K562 (cell line): ENCODE data around the gene WWOX. TPM values are rescaled to one million over a fixed set of nuclear protein-coding genes. Genes with fewer than 3 reads are reported as not detected.

Source experiments
- ATAC-seq: fragments of 200-7000 bp; cut with Tn5 transposase; 3 replicates; pipeline ENCODE4 v1.9.1; 2020; ENCODE audit warnings: moderate library complexity
- BruUV-seq: library from RNA; stranded (reverse); fragments of 400-500 nt; replicated peaks from 2 replicates; lab custom pipeline; 2021; lab: Mats Ljungman, UMichigan
- CTCF ChIA-PET: fragments of 300-600 bp; formaldehyde crosslinking; extraction: SDS; loops from one replicate; lab custom pipeline; 2021; ENCODE audit warnings: low intra/inter-chr PET ratio; lab: Yijun Ruan, JAX
- POLR2A ChIA-PET: fragments of 300-600, 350-650 bp; sonication (Branson Sonifier 250); formaldehyde crosslinking; extraction: SDS; loops from one replicate; lab custom pipeline; 2021; ENCODE audit warnings: antibody characterized with exemption, inconsistent platforms; lab: Yijun Ruan, JAX
- DNase-seq, 4 experiments: peaks; one replicate each; pipeline versions ENCODE4 v3.0.0 to v3.0.0-alpha.2; 2011 to 2018; ENCODE audit warnings: low spot score in 3 of 4, mixed read lengths in 3 of 4; ENCODE audit errors: extremely low read depth in 1 of 4
- FAIRE-seq: peaks from 2 replicates; lab custom pipeline; 2011; peaks lifted over from hg19 to GRCh38; lab: Jason Lieb, UNC
- H2AFZ ChIP-seq: 2 replicates; pipeline ENCODE4 v1.6.0; 2011; ENCODE audit warnings: low read depth, low read length, control low read depth, inconsistent platforms
- H3K27ac ChIP-seq: fragments of 200-600 bp; 3 replicates; pipeline ENCODE4 v1.8.0; 2011; ENCODE audit warnings: low read depth, mild to moderate bottlenecking, control low read depth, inconsistent platforms, low read length, moderate library complexity, mixed read lengths; ENCODE audit errors: extremely low read depth
- H3K27me3 ChIP-seq, 2 experiments: fragments of 300-600 bp in 1 of 2; 2 replicates in 1 of 2; 3 replicates in 1 of 2; pipeline versions ENCODE4 v1.6.0 to v1.8.0; 2011; ENCODE audit warnings: inconsistent platforms in 2 of 2, low read length in 2 of 2, mild to moderate bottlenecking in 1 of 2, mixed read lengths in 1 of 2, moderate library complexity in 1 of 2; ENCODE audit not compliant: control insufficient read depth in 2 of 2, insufficient read depth in 2 of 2
- H3K36me3 ChIP-seq: fragments of 300-600 bp; 3 replicates; pipeline ENCODE4 v1.8.0; 2011; ENCODE audit warnings: mild to moderate bottlenecking, low read length, inconsistent platforms; ENCODE audit not compliant: control insufficient read depth, insufficient read depth
- H3K4me1 ChIP-seq, 2 experiments: fragments of 200-600 bp in 1 of 2; replicated peaks in 1 of 2; 2 replicates in 1 of 2; 3 replicates in 1 of 2; pipeline versions ENCODE4 v1.5.1 to v1.8.0; 2011; ENCODE audit warnings: inconsistent platforms in 2 of 2, low read length in 2 of 2, mild to moderate bottlenecking in 1 of 2, mixed read lengths in 1 of 2, moderate library complexity in 1 of 2; ENCODE audit not compliant: control insufficient read depth in 2 of 2, insufficient read depth in 2 of 2
- H3K4me2 ChIP-seq: 2 replicates; pipeline ENCODE4 v1.6.1; 2011; ENCODE audit warnings: low read length, control low read depth, inconsistent platforms, mixed read lengths; ENCODE audit not compliant: insufficient read depth
- H3K4me3 ChIP-seq: fragments of 200-600 bp; sonication (generic), shearing (Covaris generic); 2 replicates; pipeline ENCODE4 v1.5.1; 2016; ENCODE audit warnings: control low read depth, inconsistent platforms
- H3K79me2 ChIP-seq: fragments of 200-600 bp; 3 replicates; pipeline ENCODE4 v1.8.0; 2011; ENCODE audit warnings: low read length, inconsistent platforms; ENCODE audit not compliant: control insufficient read depth, insufficient read depth
- H3K9ac ChIP-seq, 2 experiments: 2 replicates each; pipeline versions ENCODE4 v1.6.0 to v1.6.1; 2011; ENCODE audit warnings: low read depth in 2 of 2, low read length in 2 of 2, control low read depth in 1 of 2, inconsistent platforms in 1 of 2, mild to moderate bottlenecking in 1 of 2, mixed read lengths in 1 of 2; ENCODE audit not compliant: insufficient read depth in 1 of 2
- H3K9me1 ChIP-seq: one replicate; pipeline ENCODE4 v1.6.0; 2011; ENCODE audit warnings: inconsistent platforms, mild to moderate bottlenecking, low read length, moderate library complexity; ENCODE audit not compliant: control insufficient read depth, insufficient read depth
- H3K9me3 ChIP-seq: replicated peaks from 2 replicates; pipeline ENCODE4 v1.5.1; 2011; ENCODE audit warnings: low read depth, low read length, inconsistent platforms; ENCODE audit not compliant: control insufficient read depth, insufficient read depth
- H4K20me1 ChIP-seq: replicated peaks from 2 replicates; pipeline ENCODE4 v1.6.1; 2011; ENCODE audit warnings: low read length, inconsistent platforms, mixed read lengths; ENCODE audit not compliant: control insufficient read depth, insufficient read depth
- CHD2 ChIP-seq: IDR thresholded peaks from 2 replicates; pipeline ENCODE4 v1.6.1; 2011; ENCODE audit warnings: low read depth, low read length
- CTCFL ChIP-seq: IDR thresholded peaks from 2 replicates; pipeline ENCODE4 v1.6.1; 2011; ENCODE audit warnings: borderline replicate concordance, low read depth, mild to moderate bottlenecking, moderate library complexity, low read length; ENCODE audit not compliant: insufficient read depth, poor library complexity, severe bottlenecking
- POU5F1 ChIP-seq: fragments of 150-350 bp; IDR thresholded peaks from 2 replicates; pipeline ENCODE4 v1.6.1; 2014; ENCODE audit warnings: borderline replicate concordance, low read length, low read depth, mild to moderate bottlenecking; ENCODE audit not compliant: partially characterized antibody
- RBM22 ChIP-seq: fragments of 200-400 bp; formaldehyde crosslinking; IDR thresholded peaks from 2 replicates; pipeline ENCODE4 v1.6.1; 2018; ENCODE audit warnings: low read length, low read depth; ENCODE audit not compliant: poor library complexity, severe bottlenecking
- ZNF785 ChIP-seq: fragments of 250-450 bp; sonication (Bioruptor Pico); IDR thresholded peaks from 2 replicates; pipeline ENCODE4 v1.4.0; 2020; ENCODE audit warnings: mild to moderate bottlenecking
- WGBS: fragments of 100-300 bp; shearing (Covaris generic); methylation state at CpG from one replicate; pipeline ENCODE4 v1.1.6; 2016; ENCODE audit warnings: low coverage, mixed read lengths; ENCODE audit not compliant: insufficient coverage; ENCODE audit errors: missing lambda C conversion rate; 5-methylcytosine and 5-hydroxymethylcytosine counted together
- in situ Hi-C: fragments of 300-500 bp; cut with MboI; formaldehyde crosslinking; loops from 4 replicates; pipeline ENCODE4 v1.15.0; 2018; ENCODE audit warnings: inconsistent platforms, mixed read lengths
- intact Hi-C: fragments of 100-400 bp; cut with micrococcal nuclease; formaldehyde crosslinking; loops from 2 replicates; pipeline ENCODE4 v1.14.2; 2022
- polyA plus RNA-seq, 8 experiments: library from polyadenylated mRNA; depleted of rRNA in 4 of 8; stranded (reverse) in 5 of 8; unstranded in 3 of 8; fragments of >200 nt; fragmentation: Nextera tagmentation in 2 of 8; fragmentation: Illumina TruSeq in 1 of 8; extraction: Ambion mirVana in 2 of 8; extraction: Trizol in 1 of 8; gene quantifications; 2 replicates each; pipeline versions ENCODE4 v1.2.1 to v1.2.3, GENCODE V29; 2011 to 2014; ENCODE audit warnings: inconsistent platforms in 1 of 8, missing spikeins in 1 of 8
- total RNA-seq, 7 experiments: library from RNA; depleted of rRNA in 6 of 7; stranded (reverse); fragments of >200 nt in 6 of 7; fragmentation: Illumina TruSeq in 2 of 7; extraction: Trizol in 2 of 7; gene quantifications; 2 replicates each; pipeline versions ENCODE4 v1.2.1 to v1.2.3, GENCODE V29; 2011 to 2021; ENCODE audit warnings: low replicate concordance in 1 of 7
- TF ChIP-seq, protein P1 (sequence below): fragments of 450-650 bp; IDR thresholded peaks from 2 replicates; pipeline ENCODE4 v1.6.1; 2017; ENCODE audit warnings: antibody characterized with exemption

Gene WWOX
- total and polyA plus RNA-seq, 9 of the 15 experiments (the other 6 are each of a cell fraction or from before 2014, with no cell fraction given): 1.6 to 22.7 (median 8.1) TPM

DNA sequence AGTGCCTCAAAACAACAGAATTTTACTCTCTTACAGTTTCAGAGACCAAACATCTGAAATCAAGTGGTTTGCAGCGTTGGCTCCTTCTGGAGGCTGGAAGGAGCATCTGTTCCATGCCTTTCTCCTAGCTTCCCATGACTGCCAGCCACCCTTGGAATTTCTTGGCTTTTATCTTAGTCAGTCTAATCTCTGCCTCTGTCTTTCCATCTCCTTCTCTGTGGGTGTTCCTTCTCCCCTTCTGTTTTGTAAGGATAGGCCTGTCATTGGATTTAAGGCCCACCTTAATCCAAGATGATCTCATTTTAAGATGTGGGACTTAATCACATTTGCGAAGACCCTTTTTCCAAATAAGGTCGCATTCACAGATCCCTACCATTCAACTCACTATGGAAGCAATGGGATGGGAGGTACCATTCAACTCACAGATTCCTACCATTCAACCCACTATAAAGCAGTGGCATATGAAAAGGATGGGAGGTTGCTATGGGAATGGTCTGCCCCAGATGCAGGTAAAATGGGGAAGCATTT lies 321.8 kb downstream of the WWOX start (continued):
- TF ChIP-seq CTCFL: no peak

DNA sequence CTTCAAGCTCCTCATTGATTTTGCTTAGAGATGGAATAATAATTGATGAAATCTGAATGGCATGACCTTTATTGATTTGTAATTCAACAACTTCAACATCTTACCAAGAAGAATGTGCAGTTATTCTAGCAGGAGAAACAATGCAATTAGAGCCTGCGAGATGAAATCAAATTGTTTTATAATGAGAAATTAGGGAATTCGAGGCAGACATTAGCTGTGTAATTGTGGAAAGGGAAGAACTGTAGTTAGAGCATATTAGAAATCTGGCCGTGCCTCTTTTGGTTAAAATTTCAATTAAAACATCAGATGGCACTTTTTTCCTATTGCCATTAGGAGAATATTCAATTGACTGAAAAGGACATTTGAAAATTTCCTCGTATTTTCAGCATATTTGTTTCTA lies 325.8 kb downstream of the WWOX start:
- Histone ChIP-seq H3K4me1 (peaks cover 0 to 13% of the 10 kb centered on the region in 2 experiments; a peak in 3 of 5 replicates), H3K4me2 (no peak overlapping the region), H3K9me3 (peaks cover 12% of the 10 kb centered on the region), H3K36me3 (no peaks in the 10 kb centered on the region; the same call in 2 of the 3 replicates), H3K9me1 (no peaks in the 10 kb centered on the region), H3K27ac (no peak overlapping the region), H3K79me2 (no peaks in the 10 kb centered on the region), H3K4me3 (no peak overlapping the region), H3K9ac (no peak overlapping the region), H4K20me1 (no peaks in the 10 kb centered on the region), H3K27me3 (no peaks in the 10 kb centered on the region), H2AFZ (no peak overlapping the region)
- DNase-seq (no peak), ATAC-seq (no peak), FAIRE-seq (no peak)
- ChIA-PET POLR2A (no interaction called here), CTCF (no interaction called here)
- in situ Hi-C loops (no loop called here), intact Hi-C loops (no loop called here)
- no TSS peak for BruUV-seq
- WGBS: 9% methylated on average over 4 of the region's 4 CpGs
- TF ChIP-seq, protein P1, sequence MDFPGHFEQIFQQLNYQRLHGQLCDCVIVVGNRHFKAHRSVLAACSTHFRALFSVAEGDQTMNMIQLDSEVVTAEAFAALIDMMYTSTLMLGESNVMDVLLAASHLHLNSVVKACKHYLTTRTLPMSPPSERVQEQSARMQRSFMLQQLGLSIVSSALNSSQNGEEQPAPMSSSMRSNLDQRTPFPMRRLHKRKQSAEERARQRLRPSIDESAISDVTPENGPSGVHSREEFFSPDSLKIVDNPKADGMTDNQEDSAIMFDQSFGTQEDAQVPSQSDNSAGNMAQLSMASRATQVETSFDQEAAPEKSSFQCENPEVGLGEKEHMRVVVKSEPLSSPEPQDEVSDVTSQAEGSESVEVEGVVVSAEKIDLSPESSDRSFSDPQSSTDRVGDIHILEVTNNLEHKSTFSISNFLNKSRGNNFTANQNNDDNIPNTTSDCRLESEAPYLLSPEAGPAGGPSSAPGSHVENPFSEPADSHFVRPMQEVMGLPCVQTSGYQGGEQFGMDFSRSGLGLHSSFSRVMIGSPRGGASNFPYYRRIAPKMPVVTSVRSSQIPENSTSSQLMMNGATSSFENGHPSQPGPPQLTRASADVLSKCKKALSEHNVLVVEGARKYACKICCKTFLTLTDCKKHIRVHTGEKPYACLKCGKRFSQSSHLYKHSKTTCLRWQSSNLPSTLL: no peak
- no peak for TF ChIP-seq RBM22
- TF ChIP-seq POU5F1: no peak
- no peak for TF ChIP-seq CHD2
- no peak for TF ChIP-seq ZNF785 (CRISPR knock-in tag)
